GM12864 (cell line): Measurements from ENCODE around the gene SLC38A3.
"Not testable (repeated sequence)": the region's sequence is repeated elsewhere in the genome, so short reads cannot be mapped to it uniquely, and the experiment has no call there.

ENCODE experiments used
- DNase-seq: peaks from one replicate; pipeline ENCODE4 v3.0.0-alpha.2; 2011; ENCODE audit warnings: low read depth
- H3K4me3 ChIP-seq: 2 replicates; pipeline ENCODE4 v1.5.1; 2011; ENCODE audit warnings: mild to moderate bottlenecking, low read depth, low read length, control low read depth
- TF ChIP-seq, protein P1 (sequence below): IDR thresholded peaks from 2 replicates; pipeline ENCODE4 v1.5.1; 2011; ENCODE audit warnings: low read depth, mild to moderate bottlenecking, moderate library complexity, low read length, control low read depth, inconsistent platforms; ENCODE audit errors: missing control alignments

Gene SLC38A3

DNA sequence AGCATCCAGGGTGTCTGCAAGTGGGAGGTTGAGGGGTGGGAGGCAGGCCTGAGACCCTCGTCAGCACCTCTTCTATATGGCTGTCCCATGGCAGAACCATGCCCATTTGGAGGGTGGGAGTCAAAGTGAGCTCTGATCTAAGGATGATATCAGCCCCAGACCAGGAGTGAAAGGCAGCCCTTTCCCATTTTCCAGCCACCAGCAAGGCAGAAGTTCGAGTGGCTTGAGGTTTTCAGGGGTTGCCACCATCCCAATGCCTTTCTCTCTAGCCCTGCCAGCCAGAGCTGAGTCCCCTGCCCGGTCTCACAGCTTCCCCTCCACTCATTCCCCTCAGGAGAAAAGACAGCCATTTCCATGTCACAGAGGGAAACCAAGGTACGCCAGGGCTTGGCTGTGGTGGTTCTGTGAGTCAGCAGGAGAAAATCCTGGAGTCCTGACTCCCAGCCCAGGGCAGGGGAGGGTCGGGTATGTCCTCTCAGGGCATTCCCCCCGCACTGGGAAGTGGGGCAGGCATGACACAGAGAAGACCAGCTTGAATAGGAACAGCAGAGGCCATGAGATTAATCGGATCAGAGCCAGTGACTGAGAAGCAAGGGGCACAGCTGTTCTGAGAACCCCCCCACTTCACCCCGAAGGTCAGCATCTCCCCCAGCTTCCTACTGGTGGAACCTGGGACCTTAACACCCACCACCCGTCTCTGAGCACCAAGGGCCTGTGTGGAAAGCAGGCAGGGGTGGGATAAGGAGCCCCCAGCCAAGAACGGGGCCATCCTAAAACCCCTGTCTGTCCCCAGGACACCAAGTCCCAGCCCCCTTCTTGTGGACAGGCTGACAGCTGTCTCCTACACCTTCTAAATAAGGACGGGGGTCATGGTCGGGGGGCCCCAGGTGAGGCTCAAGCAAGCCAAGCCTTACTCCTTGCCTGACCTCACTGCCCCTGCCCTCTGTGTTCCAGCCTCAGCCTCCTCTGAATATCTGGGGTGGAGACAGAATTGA lies 965 bp upstream of the SLC38A3 start:
- no peak overlapping the region for H3K4me3 ChIP-seq
- TF ChIP-seq, protein P1, sequence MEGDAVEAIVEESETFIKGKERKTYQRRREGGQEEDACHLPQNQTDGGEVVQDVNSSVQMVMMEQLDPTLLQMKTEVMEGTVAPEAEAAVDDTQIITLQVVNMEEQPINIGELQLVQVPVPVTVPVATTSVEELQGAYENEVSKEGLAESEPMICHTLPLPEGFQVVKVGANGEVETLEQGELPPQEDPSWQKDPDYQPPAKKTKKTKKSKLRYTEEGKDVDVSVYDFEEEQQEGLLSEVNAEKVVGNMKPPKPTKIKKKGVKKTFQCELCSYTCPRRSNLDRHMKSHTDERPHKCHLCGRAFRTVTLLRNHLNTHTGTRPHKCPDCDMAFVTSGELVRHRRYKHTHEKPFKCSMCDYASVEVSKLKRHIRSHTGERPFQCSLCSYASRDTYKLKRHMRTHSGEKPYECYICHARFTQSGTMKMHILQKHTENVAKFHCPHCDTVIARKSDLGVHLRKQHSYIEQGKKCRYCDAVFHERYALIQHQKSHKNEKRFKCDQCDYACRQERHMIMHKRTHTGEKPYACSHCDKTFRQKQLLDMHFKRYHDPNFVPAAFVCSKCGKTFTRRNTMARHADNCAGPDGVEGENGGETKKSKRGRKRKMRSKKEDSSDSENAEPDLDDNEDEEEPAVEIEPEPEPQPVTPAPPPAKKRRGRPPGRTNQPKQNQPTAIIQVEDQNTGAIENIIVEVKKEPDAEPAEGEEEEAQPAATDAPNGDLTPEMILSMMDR: no peak
- DNase-seq: no peak

DNA sequence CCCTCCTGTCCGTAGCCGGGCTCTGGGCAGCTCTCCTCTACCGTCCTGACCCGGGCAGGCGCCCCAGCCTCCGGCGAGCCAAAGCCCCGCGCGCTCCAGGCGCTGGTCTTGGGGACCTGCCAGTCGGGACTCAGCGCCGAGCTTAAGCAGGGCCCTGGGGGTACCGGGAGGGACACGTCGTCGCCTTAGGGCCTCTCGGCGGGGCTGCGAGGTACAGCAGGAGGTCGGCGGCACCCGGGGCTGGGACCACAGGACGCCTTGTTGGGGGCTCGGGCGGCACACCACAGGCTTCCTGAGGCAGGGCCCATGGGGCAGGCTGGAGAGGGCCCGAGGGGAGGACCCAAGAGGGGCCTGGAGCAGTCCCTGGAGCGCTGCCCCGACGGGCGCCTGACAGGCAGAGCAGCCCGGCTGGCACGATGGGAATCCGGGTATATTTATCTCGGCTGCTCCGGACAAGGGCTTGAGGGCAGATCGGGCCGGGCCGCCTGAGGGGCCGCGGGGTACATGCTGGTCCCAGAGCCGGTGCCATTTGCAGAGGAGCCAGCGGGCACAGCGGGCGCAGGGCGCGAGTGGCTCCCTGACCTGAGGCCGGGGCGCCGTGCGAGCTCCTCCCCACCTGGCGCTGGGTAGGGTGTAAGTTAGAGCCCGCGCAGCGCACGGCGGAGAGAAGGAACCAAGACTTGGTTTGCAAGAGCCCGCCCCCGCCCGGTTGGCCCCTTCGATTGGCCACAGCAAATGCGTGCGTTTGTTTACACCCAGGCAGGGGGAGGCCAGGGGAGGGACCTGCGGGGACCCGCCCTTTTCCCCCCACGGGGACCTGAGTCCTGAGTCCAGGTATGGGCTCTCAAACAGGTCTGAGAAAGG lies 574 bp downstream of the SLC38A3 start:
- H3K4me3 ChIP-seq: no peak overlapping the region
- TF ChIP-seq, protein P1: no peak
- no peak for DNase-seq

DNA sequence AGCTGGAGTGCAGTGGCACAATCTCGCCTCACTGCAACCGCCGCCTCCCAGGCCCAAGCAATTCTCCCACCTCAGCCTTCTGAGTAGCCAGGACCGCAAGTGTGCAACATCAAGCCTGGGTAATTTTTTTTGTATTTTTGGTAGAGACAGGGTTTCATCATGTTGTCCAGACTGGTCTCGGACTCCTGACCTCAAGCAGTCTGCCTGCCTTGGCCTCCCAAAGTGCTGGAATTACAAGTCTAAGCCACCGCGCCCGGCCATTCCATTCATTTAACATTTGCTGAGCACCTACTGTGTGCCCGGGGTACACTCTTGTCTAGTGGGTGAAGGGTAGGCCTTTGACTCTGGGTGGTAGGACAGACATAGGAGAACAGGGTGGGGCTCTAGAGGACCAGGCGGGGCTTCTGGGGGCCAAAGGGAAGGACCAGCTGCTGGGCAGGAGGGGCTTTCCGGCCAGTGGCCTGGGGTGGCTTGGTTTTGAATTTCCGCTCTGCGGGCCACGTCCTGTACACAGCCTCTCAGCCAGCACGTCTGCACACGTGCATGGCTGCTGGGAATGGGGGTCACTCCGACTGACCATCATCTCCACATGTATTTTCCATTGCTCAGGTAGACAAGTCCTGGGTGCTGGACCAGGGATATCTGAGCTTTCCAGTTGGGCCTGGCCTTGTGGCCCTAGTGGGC lies 2.4 kb downstream of the SLC38A3 start:
- no peak overlapping the region for H3K4me3 ChIP-seq
- DNase-seq: no peak
- TF ChIP-seq, protein P1: no peak

DNA sequence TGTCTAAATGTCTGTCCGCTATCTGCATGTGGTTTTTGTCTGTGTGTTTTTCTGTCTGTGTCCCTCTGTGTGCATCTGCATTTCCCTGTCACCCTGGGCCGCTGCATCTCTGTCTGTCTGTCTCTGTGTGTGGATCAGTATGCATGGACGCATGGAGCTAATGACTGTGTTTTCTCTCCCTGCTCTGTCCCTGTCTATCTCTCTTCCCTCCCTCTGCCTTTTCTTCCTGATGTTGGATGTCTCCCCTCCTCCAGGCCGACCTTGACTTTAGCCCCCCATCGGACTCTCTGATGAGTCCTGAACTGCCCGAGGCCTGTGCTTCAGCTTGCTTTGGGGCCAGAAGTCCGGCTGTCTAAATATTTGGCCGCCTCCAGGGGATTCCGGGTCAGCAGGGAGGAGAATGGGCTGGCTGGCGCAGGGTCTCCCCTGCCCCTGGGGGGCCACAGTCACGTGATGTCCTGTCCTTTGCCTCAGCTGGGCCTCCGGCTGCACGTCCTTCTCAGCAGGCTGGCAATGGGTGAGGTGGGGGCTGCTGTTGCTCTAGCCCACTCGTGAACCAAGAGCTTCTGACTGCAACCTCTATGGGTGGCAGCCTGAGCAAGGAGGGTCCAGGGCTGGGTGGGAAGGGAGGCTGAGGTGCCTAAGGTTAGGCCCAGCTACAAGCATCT lies 3.7 kb downstream of the SLC38A3 start:
- no peak for DNase-seq
- no peak overlapping the region for H3K4me3 ChIP-seq
- TF ChIP-seq, protein P1: no peak

DNA sequence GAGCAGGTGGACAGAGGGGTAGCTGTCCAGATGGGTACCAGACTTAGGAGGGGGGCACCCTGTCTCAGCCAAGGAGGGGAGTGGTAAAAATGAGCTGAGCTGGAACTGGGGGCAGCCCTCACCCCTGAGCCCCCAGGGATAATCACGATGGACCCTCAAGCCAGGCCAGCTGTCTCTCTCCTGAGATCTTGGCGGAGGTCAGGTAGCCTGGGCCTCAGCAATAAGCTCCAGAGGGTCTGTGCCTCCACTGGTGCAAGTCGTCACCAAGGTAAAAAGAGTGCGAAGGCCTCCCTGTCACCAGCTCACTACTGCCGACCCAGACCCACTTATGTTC lies 5.1 kb downstream of the SLC38A3 start:
- no peak for DNase-seq
- TF ChIP-seq, protein P1: no peak
- no peak overlapping the region for H3K4me3 ChIP-seq

DNA sequence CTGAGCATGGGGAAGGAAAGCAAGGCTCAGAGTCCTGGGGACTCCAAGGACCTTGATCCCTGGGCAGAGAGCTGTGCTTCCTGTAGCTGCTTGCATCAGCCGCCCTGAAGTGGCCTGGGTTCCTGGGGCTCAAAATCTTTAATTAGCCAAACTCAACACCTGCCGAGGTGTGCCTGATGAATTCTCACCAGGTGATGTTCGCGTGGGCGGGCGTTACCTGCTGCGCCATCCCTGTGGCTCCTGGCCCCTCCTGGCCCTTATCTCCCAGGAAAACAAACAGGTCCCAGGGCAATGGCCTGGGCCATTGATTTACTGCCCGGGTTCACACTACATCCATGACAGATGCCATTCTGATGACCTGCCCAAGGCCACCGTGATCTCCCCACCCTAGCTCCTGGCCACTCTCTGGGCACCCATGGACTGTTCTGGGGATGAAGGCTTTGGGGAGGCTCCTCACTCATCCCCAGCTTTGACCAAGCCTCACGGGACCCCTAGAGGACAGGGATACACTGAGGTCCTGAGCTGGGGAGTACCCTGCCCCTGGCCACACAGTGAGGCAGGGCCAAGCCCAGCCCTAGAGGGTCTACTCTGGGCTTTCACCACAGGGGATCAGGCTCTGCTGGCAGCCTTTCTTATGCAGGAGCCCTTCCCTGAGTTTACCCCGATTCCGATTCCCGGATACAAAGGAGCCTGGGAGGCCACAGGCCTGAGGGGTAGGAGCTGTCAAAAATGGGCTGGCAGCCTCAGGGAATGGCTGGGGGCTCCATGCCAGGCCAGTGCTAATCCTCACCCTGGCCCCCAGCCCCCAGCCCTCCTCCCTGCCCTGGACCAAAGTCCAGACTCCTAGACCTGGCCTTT lies 5.7 kb downstream of the SLC38A3 start:
- TF ChIP-seq, protein P1: no peak
- no peak for DNase-seq
- H3K4me3 ChIP-seq: no peak overlapping the region

DNA sequence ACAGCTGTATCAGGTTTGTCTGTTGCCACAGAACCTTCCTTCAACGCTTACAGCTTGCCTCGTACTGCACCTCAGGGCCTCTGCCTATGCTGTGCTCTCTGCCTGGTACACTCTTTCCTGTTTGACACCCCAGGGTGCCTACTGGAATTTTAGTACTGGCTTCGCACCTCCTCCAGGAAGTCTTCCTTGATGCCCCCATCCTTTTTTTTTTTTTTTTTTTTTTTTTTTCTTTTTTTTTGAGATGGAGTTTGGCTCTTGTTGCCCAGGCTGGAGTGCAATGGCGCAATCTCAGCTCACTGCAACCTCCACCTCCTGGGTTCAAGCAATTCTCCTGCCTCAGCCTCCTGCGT lies 6.3 kb downstream of the SLC38A3 start:
- not testable (repeated sequence) for H3K4me3 ChIP-seq, DNase-seq
